Bronchial smooth muscle cell (primary cell): ENCODE data around the gene CCDC137. TPM values are rescaled to one million over a fixed set of nuclear protein-coding genes. Genes with fewer than 3 reads are reported as not detected.

Experiments
- total RNA-seq: library from RNA; depleted of rRNA; stranded (reverse); fragments of >200 nt; gene quantifications from 2 replicates; pipeline ENCODE4 v1.2.1, GENCODE V29; 2014

CCDC137 gene
- 6.5 and 7.5 TPM in 2 replicates for total RNA-seq

GRCh38 chr17:81666342-81667191, at the start of gene CCDC137, which contains the start of gene OXLD1:
CCDC137 (plus strand) TSS chr17:81666737; CDS start chr17:81666767, 30 bp downstream.
OXLD1 (minus strand) TSS chr17:81666605; CDS start chr17:81666577, 28 bp downstream.

GRCh38 chr17:81636505-81637288, 29.8 kb upstream of the CCDC137 start, which contains the start of the genes NPLOC4 and TSPAN10:
NPLOC4 (minus strand) TSS chr17:81637112; CDS start chr17:81636930, 182 bp downstream.
TSPAN10 (plus strand) TSS chr17:81637196; CDS start chr17:81642413, 5,217 bp downstream.

GRCh38 chr17:81656118-81656743, 10.3 kb upstream of the CCDC137 start, which contains the start of gene PDE6G:
PDE6G (minus strand) TSS chr17:81656542; CDS start chr17:81653305, 3,237 bp downstream.

GRCh38 chr17:81683584-81684441, 17.3 kb downstream of the CCDC137 start, which contains the start of the genes ARL16 and HGS:
ARL16 (minus strand) TSS chr17:81683797; CDS start chr17:81683753, 44 bp downstream.
HGS (plus strand) TSS chr17:81684011; CDS start chr17:81684067, 56 bp downstream.

GRCh38 chr17:81702934-81703746, 36.6 kb downstream of the CCDC137 start, which contains the start of gene MRPL12:
MRPL12 (plus strand) TSS chr17:81703367; CDS start chr17:81703502, 135 bp downstream.

GRCh38 chr17:81711814-81712467, 45.4 kb downstream of the CCDC137 start, which contains the start of gene SLC25A10:
SLC25A10 (plus strand) TSS chr17:81712284; CDS start chr17:81712427, 143 bp downstream.

Other genes starting within 250 kb of the CCDC137 start
- 4,208 and 4,624 TPM in 2 replicates for gene ACTG1, start 153.9 kb upstream of the CCDC137 start, total RNA-seq
- gene FSCN2, start 138.4 kb upstream of the CCDC137 start, total RNA-seq = 1.7 and 2.8 TPM in 2 replicates
- gene FAAP100, start 114.4 kb upstream of the CCDC137 start, total RNA-seq = 10.1 and 12.9 TPM in 2 replicates
- 40.7 and 58.6 TPM in 2 replicates for gene NPLOC4, start 29.6 kb upstream of the CCDC137 start, total RNA-seq
- 0.86 and 3.3 TPM in 2 replicates for gene TSPAN10, start 29.5 kb upstream of the CCDC137 start, total RNA-seq
- gene PDE6G, start 10.2 kb upstream of the CCDC137 start, total RNA-seq = not detected in 2 replicates
- 37.0 and 39.0 TPM in 2 replicates for gene OXLD1, start 132 bp upstream of the CCDC137 start, total RNA-seq
- 21.5 and 34.0 TPM in 2 replicates for gene ARL16, start 17.1 kb downstream of the CCDC137 start, total RNA-seq
- 57.4 and 64.3 TPM in 2 replicates for gene HGS, start 17.3 kb downstream of the CCDC137 start, total RNA-seq
- 3.5 and 7.6 TPM in 2 replicates for gene MRPL12, start 36.6 kb downstream of the CCDC137 start, total RNA-seq
- 2.7 and 5.4 TPM in 2 replicates for gene SLC25A10, start 45.5 kb downstream of the CCDC137 start, total RNA-seq
- gene GCGR, start 137.4 kb downstream of the CCDC137 start, total RNA-seq = not detected in 2 replicates
- gene MCRIP1, start 166.6 kb downstream of the CCDC137 start, total RNA-seq = 96.1 and 97.3 TPM in 2 replicates
- not detected in 2 replicates for gene PPP1R27, start 168.3 kb downstream of the CCDC137 start, total RNA-seq
- gene P4HB, start 193.8 kb downstream of the CCDC137 start, total RNA-seq = 766 and 822 TPM in 2 replicates
- 44.2 and 81.2 TPM in 2 replicates for gene ARHGDIA, start 204.6 kb downstream of the CCDC137 start, total RNA-seq
- 89.5 and 91.1 TPM in 2 replicates for gene ALYREF, start 224.8 kb downstream of the CCDC137 start, total RNA-seq
- 255 and 291 TPM in 2 replicates for gene ANAPC11, start 225.0 kb downstream of the CCDC137 start, total RNA-seq
- gene NPB, start 235.5 kb downstream of the CCDC137 start, total RNA-seq = 0.26 and 0.63 TPM in 2 replicates
- 41.1 and 46.2 TPM in 2 replicates for gene PCYT2, start 244.7 kb downstream of the CCDC137 start, total RNA-seq